Vein endothelial cell (primary cell): Measurements from ENCODE around the gene MARF1. TPM values are rescaled to one million over a fixed set of nuclear protein-coding genes. Genes with fewer than 3 reads are reported as not detected.

ENCODE experiments used
- total RNA-seq: library from RNA; depleted of rRNA; stranded (reverse); fragments of >200 nt; gene quantifications from 2 replicates; pipeline ENCODE4 v1.2.3, GENCODE V29; 2012

The MARF1 gene
- total RNA-seq = 19.1 and 20.3 TPM in 2 replicates

GRCh38 chr16:15643048-15643945, at the start of gene MARF1:
Gene MARF1, minus strand, starts transcription at chr16:15643154. Its CDS starts 3,921 bp downstream, at chr16:15639233.

DNA sequence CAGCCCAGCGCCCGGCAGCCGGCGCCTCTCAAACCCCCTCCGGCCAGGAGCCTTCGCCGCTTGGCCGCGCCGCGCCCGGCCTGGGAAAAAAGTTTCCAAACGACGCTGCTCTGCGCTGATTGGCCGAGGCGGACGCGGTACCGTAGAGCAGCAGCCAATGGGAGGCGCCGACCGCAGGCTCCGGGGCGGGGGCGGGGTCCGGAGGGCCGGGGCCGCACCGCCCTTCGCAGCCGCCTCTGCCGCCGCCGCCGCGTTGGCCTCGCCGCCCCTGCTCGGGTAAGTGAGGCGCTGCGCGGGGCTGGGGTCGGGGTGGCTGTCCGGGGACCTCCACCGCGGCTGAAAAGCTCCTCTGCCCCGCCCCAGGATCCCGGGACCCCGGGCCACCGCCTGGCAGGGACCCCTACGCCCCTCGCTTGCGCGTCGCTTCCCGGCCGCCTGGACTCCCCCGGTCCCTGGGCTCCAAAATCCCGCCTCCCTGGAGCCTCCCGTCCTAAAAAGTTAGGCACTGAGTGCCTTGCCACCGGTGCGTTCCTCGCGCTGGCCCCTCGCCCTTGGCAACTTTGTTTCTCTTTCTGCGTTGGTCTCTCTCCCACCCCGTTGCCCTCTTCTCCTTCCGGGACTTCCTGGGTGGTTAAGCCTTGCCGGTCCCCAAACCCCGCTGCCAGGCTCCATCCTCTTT, 7.2 kb upstream of the MARF1 start, which contains the start of gene NDE1:
NDE1 (plus strand) TSS at position 227 of the 679 bp plus-strand sequence. CDS start 14,534 bp downstream, outside the sequence.

Other genes starting within 250 kb of the MARF1 start
- 0.10 and 0.33 TPM in 2 replicates for gene MPV17L, start 247.4 kb downstream of the MARF1 start, total RNA-seq
- gene BMERB1, start 208.6 kb downstream of the MARF1 start, total RNA-seq = 20.3 and 25.7 TPM in 2 replicates
- gene NDE1, start 7.1 kb upstream of the MARF1 start, total RNA-seq = 42.1 and 49.6 TPM in 2 replicates
- gene MYH11, start 213.9 kb upstream of the MARF1 start, total RNA-seq = not detected in 2 replicates
- 21.2 and 33.5 TPM in 2 replicates for gene CEP20, start 245.4 kb upstream of the MARF1 start, total RNA-seq